AG04449 (cell line): Measurements from ENCODE around the gene ZBP1.

Experiments used
- CTCF ChIA-PET: fragments of 350-600 bp; formaldehyde crosslinking; extraction: SDS; loops from one replicate; lab custom pipeline; 2021; ENCODE audit warnings: antibody characterized with exemption; lab: Yijun Ruan, JAX
- POLR2A ChIA-PET: fragments of 400-600, 350-600 bp; formaldehyde crosslinking; extraction: SDS; loops from one replicate; lab custom pipeline; 2020; ENCODE audit warnings: antibody characterized with exemption, inconsistent platforms; lab: Yijun Ruan, JAX
- DNase-seq: peaks from one replicate; pipeline ENCODE4 v3.0.0-alpha.2; 2010; ENCODE audit warnings: low read depth, low spot score
- H3K4me3 ChIP-seq: 2 replicates; pipeline ENCODE4 v1.5.1; 2011; ENCODE audit warnings: low read depth, mild to moderate bottlenecking, control low read depth, low read length
- CTCF ChIP-seq: IDR thresholded peaks from one replicate; pipeline ENCODE4 v1.5.1; 2011; ENCODE audit warnings: mild to moderate bottlenecking, moderate library complexity, low read length, control low read depth, inconsistent platforms; ENCODE audit not compliant: insufficient read depth; ENCODE audit errors: missing control alignments

Gene ZBP1

GRCh38 chr20:57659517-57660180, 39.4 kb upstream of the ZBP1 start:
- POLR2A ChIA-PET: no interaction called here
- CTCF ChIA-PET: interaction anchor here (1.1 to 1.5 kb wide), 2 partner anchors 11 to 428 kb away, joined by 3 to 6 read pairs; no protein-coding TSS in a partner anchor
- no peak for DNase-seq
- H3K4me3 ChIP-seq: no peak overlapping the region
- TF ChIP-seq CTCF: no peak

GRCh38 chr20:57658833-57659516, 38.7 kb upstream of the ZBP1 start:
- TF ChIP-seq CTCF: no peak
- H3K4me3 ChIP-seq: no peak overlapping the region
- POLR2A ChIA-PET: no interaction called here
- CTCF ChIA-PET: interaction anchor here (1.5 kb wide), 1 partner anchor 10 kb away, joined by 6 read pairs; no protein-coding TSS in a partner anchor
- no peak for DNase-seq

- ChIA-PET CTCF (interaction anchor here (1.5 kb wide), 1 partner anchor 10 kb away, joined by 6 read pairs; no protein-coding TSS in a partner anchor), POLR2A (no interaction called here)
- TF ChIP-seq CTCF: no peak
- no peak for DNase-seq
- no peak overlapping the region for H3K4me3 ChIP-seq
These were observed 38.2 kb upstream of the ZBP1 start for GRCh38 chr20:57658447-57658832.

- ChIA-PET CTCF (interaction anchor here (5.4 kb wide), 1 partner anchor 429 kb away, joined by 59 read pairs; no protein-coding TSS in a partner anchor), POLR2A (no interaction called here)
- H3K4me3 ChIP-seq: no peak overlapping the region
- DNase-seq: no peak
- TF ChIP-seq CTCF: no peak
These were observed 37.6 kb upstream of the ZBP1 start for GRCh38 chr20:57657535-57658446.

GRCh38 chr20:57656821-57657534, 36.8 kb upstream of the ZBP1 start:
- DNase-seq: no peak
- ChIA-PET CTCF (interaction anchor here (1.2 to 5.4 kb wide), 3 partner anchors 9 to 524 kb away, joined by 3 to 59 read pairs (median 42); no protein-coding TSS in a partner anchor), POLR2A (no interaction called here)

More at GRCh38 chr20:57656821-57657534, 36.8 kb upstream of the ZBP1 start:
- H3K4me3 ChIP-seq: no peak overlapping the region
- no peak for TF ChIP-seq CTCF
